Neuronal stem cell (in vitro differentiated cells): ENCODE results near the gene TEKT2.

ENCODE experiments used
- DNase-seq: peaks from one replicate; pipeline ENCODE4 v3.0.0-alpha.2; 2013; ENCODE audit warnings: low spot score
- H2AFZ ChIP-seq: one replicate; pipeline ENCODE4 v1.6.1; 2013; ENCODE audit warnings: mild to moderate bottlenecking, low read length, inconsistent platforms
- H2AK5ac ChIP-seq: 2 replicates; pipeline ENCODE4 v1.6.1; 2013; ENCODE audit warnings: low read depth, mild to moderate bottlenecking, inconsistent platforms, low read length, moderate library complexity, mixed read lengths
- H2BK120ac ChIP-seq: 2 replicates; pipeline ENCODE4 v1.6.1; 2013; ENCODE audit warnings: low read depth, mild to moderate bottlenecking, inconsistent platforms, low read length, moderate library complexity, mixed read lengths
- H2BK12ac ChIP-seq: one replicate; pipeline ENCODE4 v1.6.1; 2013; ENCODE audit warnings: low read length, inconsistent platforms
- H2BK15ac ChIP-seq: 2 replicates; pipeline ENCODE4 v1.6.1; 2013; ENCODE audit warnings: mild to moderate bottlenecking, low read length, inconsistent platforms, mixed read lengths
- H2BK5ac ChIP-seq: one replicate; pipeline ENCODE4 v1.6.1; 2013; ENCODE audit warnings: inconsistent platforms, mild to moderate bottlenecking, low read length, moderate library complexity
- H3K14ac ChIP-seq: one replicate; pipeline ENCODE4 v1.6.1; 2013; ENCODE audit warnings: low read length, inconsistent platforms
- H3K18ac ChIP-seq: 2 replicates; pipeline ENCODE4 v1.6.1; 2013; ENCODE audit warnings: low read length, inconsistent platforms
- H3K23ac ChIP-seq: 2 replicates; pipeline ENCODE4 v1.6.1; 2013; ENCODE audit warnings: low read depth, mild to moderate bottlenecking, mixed read lengths, low read length, inconsistent platforms; ENCODE audit not compliant: poor library complexity
- H3K27ac ChIP-seq: replicated peaks from 3 replicates; pipeline ENCODE4 v1.5.1; 2013; ENCODE audit warnings: low read length, inconsistent platforms
- H3K27me3 ChIP-seq, 3 experiments: 2 replicates each; pipeline ENCODE4 v1.6.1; 2013; ENCODE audit warnings: low read length in 3 of 3, mild to moderate bottlenecking in 2 of 3, inconsistent platforms in 1 of 3, low read depth in 1 of 3, mixed read lengths in 1 of 3, moderate library complexity in 1 of 3; ENCODE audit not compliant: control insufficient read depth in 3 of 3, insufficient read depth in 3 of 3
- H3K36me3 ChIP-seq, 2 donors: replicated peaks in 1 of 2; 2 replicates each; pipeline ENCODE4 v1.6.1; 2013; ENCODE audit warnings: low read length in 2 of 2; ENCODE audit not compliant: control insufficient read depth in 2 of 2, insufficient read depth in 2 of 2
- H3K4ac ChIP-seq: 2 replicates; pipeline ENCODE4 v1.6.1; 2013; ENCODE audit warnings: inconsistent platforms, mild to moderate bottlenecking, low read length, moderate library complexity
- H3K4me1 ChIP-seq, 2 donors: 1 replicate in 1 of 2; 2 replicates in 1 of 2; pipeline ENCODE4 v1.6.1; 2013; ENCODE audit warnings: low read length in 2 of 2, low read depth in 1 of 2; ENCODE audit not compliant: control insufficient read depth in 2 of 2, insufficient read depth in 1 of 2
- H3K4me2 ChIP-seq: one replicate; pipeline ENCODE4 v1.6.1; 2013; ENCODE audit warnings: mild to moderate bottlenecking, low read length, inconsistent platforms; ENCODE audit not compliant: insufficient read depth, poor library complexity, severe bottlenecking
- H3K4me3 ChIP-seq, 2 donors: 2 replicates each; pipeline ENCODE4 v1.5.1; 2013; ENCODE audit warnings: low read length in 2 of 2, mild to moderate bottlenecking in 2 of 2, inconsistent platforms in 1 of 2, moderate library complexity in 1 of 2
- H3K79me1 ChIP-seq: one replicate; pipeline ENCODE4 v1.6.1; 2013; ENCODE audit warnings: low read depth, mild to moderate bottlenecking, inconsistent platforms, low read length, moderate library complexity
- H3K9ac ChIP-seq: one replicate; pipeline ENCODE4 v1.6.1; 2013; ENCODE audit warnings: mild to moderate bottlenecking, low read depth, low read length, inconsistent platforms; ENCODE audit not compliant: poor library complexity
- H3K9me3 ChIP-seq, 2 donors: replicated peaks in 1 of 2; 2 replicates each; pipeline versions ENCODE3 to v1.6.1; 2013; ENCODE audit warnings: low read length in 2 of 2, mild to moderate bottlenecking in 2 of 2, inconsistent platforms in 1 of 2, low read depth in 1 of 2, mixed read lengths in 1 of 2, moderate library complexity in 1 of 2; ENCODE audit not compliant: control insufficient read depth in 2 of 2, insufficient read depth in 1 of 2
- H4K8ac ChIP-seq: one replicate; pipeline ENCODE4 v1.6.1; 2013; ENCODE audit warnings: low read depth, mild to moderate bottlenecking, inconsistent platforms, low read length, moderate library complexity
- H4K91ac ChIP-seq: one replicate; pipeline ENCODE4 v1.6.1; 2013; ENCODE audit warnings: low read length, low read depth, mild to moderate bottlenecking, inconsistent platforms; ENCODE audit not compliant: poor library complexity
- WGBS, 2 donors: extraction: QIAGEN DNeasy Blood & Tissue Kit; methylation state at CpG; one replicate each; pipeline ENCODE4 v1.1.7; 2013; ENCODE audit warnings: missing lambda C conversion rate in 2 of 2, mixed read lengths in 1 of 2; ENCODE audit not compliant: insufficient read length in 2 of 2, insufficient replicate concordance in 1 of 2; ENCODE audit errors: extremely low coverage in 2 of 2; 5-methylcytosine and 5-hydroxymethylcytosine counted together

TEKT2 gene

GRCh38 chr1:36098650-36099365 lies 14.9 kb downstream of the TEKT2 start:
- no peak for DNase-seq
- H3K9ac ChIP-seq: no peak overlapping the region
- peak overlapping the region; percentile 66 for H2BK5ac ChIP-seq
- H3K9me3 ChIP-seq: no peaks in the 10 kb centered on the region
- H4K8ac ChIP-seq: no peak overlapping the region
- H2BK12ac ChIP-seq: peak overlapping the region; percentile 73
- H3K18ac ChIP-seq: peak overlapping the region; percentile 17
- no peak overlapping the region for H3K4me2 ChIP-seq
- H3K79me1 ChIP-seq: peaks cover 2% of the 10 kb centered on the region
- no peak overlapping the region for H3K4me3 ChIP-seq
- H2BK120ac ChIP-seq: peak overlapping the region; percentile 87
- H2AFZ ChIP-seq: peak overlapping the region; percentile 76
- no peak overlapping the region for H3K27ac ChIP-seq
- H3K4me1 ChIP-seq: peaks cover 0 to 8% of the 10 kb centered on the region in 2 donors
- H3K14ac ChIP-seq: no peak overlapping the region
- no peak overlapping the region for H4K91ac ChIP-seq
- H3K27me3 ChIP-seq: no peaks in the 10 kb centered on the region
- H2AK5ac ChIP-seq: peak overlapping the region; percentile 70
- H3K23ac ChIP-seq: no peak overlapping the region
- no peak overlapping the region for H3K4ac ChIP-seq
- no peak overlapping the region for H2BK15ac ChIP-seq
- peaks cover 15 to 28% of the 10 kb centered on the region in 2 donors for H3K36me3 ChIP-seq
- no CpG with 5 or more reads among the region's 13 CpGs for WGBS, 2 donors

DNA sequence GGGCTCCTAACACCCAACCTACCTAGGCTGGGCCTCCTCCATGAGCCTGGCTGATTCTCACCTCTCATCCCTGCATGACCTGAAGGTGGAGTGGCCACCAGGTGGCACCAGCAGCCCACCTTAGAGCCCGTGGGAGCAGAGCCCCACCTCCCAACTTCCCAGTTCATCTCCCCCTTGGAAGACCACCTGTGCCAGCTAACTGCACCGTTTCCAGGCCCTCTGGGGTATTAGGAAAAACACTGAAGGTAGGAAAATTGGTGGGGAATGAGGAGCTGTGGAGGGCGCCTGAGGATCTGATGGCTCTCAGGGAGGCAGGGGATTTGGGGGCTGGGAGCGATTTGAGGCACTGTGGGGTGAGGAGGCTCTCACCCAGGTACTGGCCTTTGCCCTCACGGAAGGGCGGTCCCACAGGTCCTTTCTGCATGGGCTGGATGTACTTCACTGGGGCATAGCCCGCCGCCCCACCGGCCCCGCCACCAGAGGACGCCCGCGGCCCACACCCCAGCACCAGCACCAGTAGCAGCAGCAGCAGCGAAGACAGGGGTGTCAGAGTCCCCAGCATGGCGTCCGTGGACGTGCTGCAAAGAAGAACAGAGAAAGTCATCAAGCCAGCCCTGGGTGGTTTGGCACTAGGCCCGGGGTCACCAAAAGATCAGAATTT lies 15.9 kb downstream of the TEKT2 start:
- no peak overlapping the region for H4K91ac ChIP-seq
- H3K79me1 ChIP-seq: peaks cover 2% of the 10 kb centered on the region
- peak overlapping the region; percentile 66 for H2BK5ac ChIP-seq
- H3K9me3 ChIP-seq: no peaks in the 10 kb centered on the region
- no peak overlapping the region for H3K18ac ChIP-seq
- H3K14ac ChIP-seq: no peak overlapping the region
- H2BK12ac ChIP-seq: peak overlapping the region; percentile 73
- H3K4me3 ChIP-seq: no peak overlapping the region
- peaks cover 5 to 18% of the 10 kb centered on the region in 2 donors for H3K36me3 ChIP-seq
- no peak overlapping the region for H3K27ac ChIP-seq
- DNase-seq: peak; percentile 81
- H2BK120ac ChIP-seq: peak overlapping the region; percentile 87
- no peak overlapping the region for H3K9ac ChIP-seq
- H3K4me1 ChIP-seq: peaks cover 0 to 8% of the 10 kb centered on the region in 2 donors
- no peaks in the 10 kb centered on the region for H3K27me3 ChIP-seq
- peak overlapping the region; percentile 76 for H2AFZ ChIP-seq
- no peak overlapping the region for H3K4me2 ChIP-seq
- peak overlapping the region; percentile 92 for H2AK5ac ChIP-seq
- H3K4ac ChIP-seq: no peak overlapping the region
- no CpG with 5 or more reads among the region's 18 CpGs for WGBS, 2 donors
- peak overlapping the region; percentile 39 for H3K23ac ChIP-seq
- no peak overlapping the region for H2BK15ac ChIP-seq
- H4K8ac ChIP-seq: no peak overlapping the region

GRCh38 chr1:36100376-36100775 lies 16.5 kb downstream of the TEKT2 start:
- no peak overlapping the region for H3K9ac ChIP-seq
- DNase-seq: no peak
- no peak overlapping the region for H4K8ac ChIP-seq
- no peak overlapping the region for H3K4ac ChIP-seq
- H3K79me1 ChIP-seq: peaks cover 2% of the 10 kb centered on the region
- no CpG with 5 or more reads among the region's 6 CpGs for WGBS, 2 donors
- H2BK5ac ChIP-seq: no peak overlapping the region
- H2BK12ac ChIP-seq: no peak overlapping the region
- no peak overlapping the region for H2AK5ac ChIP-seq
- no peak overlapping the region for H3K23ac ChIP-seq
- no peak overlapping the region for H3K4me2 ChIP-seq
- peaks cover 0 to 8% of the 10 kb centered on the region in 2 donors for H3K4me1 ChIP-seq
- H3K36me3 ChIP-seq: peaks cover 2 to 13% of the 10 kb centered on the region in 2 donors
- H3K9me3 ChIP-seq: no peaks in the 10 kb centered on the region
- H3K18ac ChIP-seq: no peak overlapping the region
- H4K91ac ChIP-seq: no peak overlapping the region
- no peak overlapping the region for H3K27ac ChIP-seq
- H2BK120ac ChIP-seq: no peak overlapping the region
- no peak overlapping the region for H3K14ac ChIP-seq
- H2AFZ ChIP-seq: peak overlapping the region; percentile 11
- H2BK15ac ChIP-seq: no peak overlapping the region
- H3K27me3 ChIP-seq: peaks cover 0 to 3% (median 0%) of the 10 kb centered on the region in 3 experiments
- no peak overlapping the region for H3K4me3 ChIP-seq

GRCh38 chr1:36101546-36101945 lies 17.7 kb downstream of the TEKT2 start:
- H3K18ac ChIP-seq: no peak overlapping the region
- WGBS, 2 donors: no CpG with 5 or more reads among the region's 5 CpGs
- H3K4ac ChIP-seq: no peak overlapping the region
- H3K79me1 ChIP-seq: peaks cover 2% of the 10 kb centered on the region
- H2BK15ac ChIP-seq: no peak overlapping the region
- no peak overlapping the region for H2AK5ac ChIP-seq
- no peak overlapping the region for H4K91ac ChIP-seq
- no peak overlapping the region for H3K4me2 ChIP-seq
- no peak overlapping the region for H3K9ac ChIP-seq
- peaks cover 0 to under 1% of the 10 kb centered on the region in 2 donors for H3K36me3 ChIP-seq
- no peak for DNase-seq
- H3K14ac ChIP-seq: no peak overlapping the region
- H3K4me1 ChIP-seq: peaks cover 0 to 8% of the 10 kb centered on the region in 2 donors
- H3K9me3 ChIP-seq: no peaks in the 10 kb centered on the region
- peaks cover 0 to 6% (median 0%) of the 10 kb centered on the region in 3 experiments for H3K27me3 ChIP-seq
- H4K8ac ChIP-seq: no peak overlapping the region
- no peak overlapping the region for H2BK5ac ChIP-seq
- no peak overlapping the region for H3K27ac ChIP-seq
- no peak overlapping the region for H2BK120ac ChIP-seq
- H3K4me3 ChIP-seq: no peak overlapping the region
- no peak overlapping the region for H3K23ac ChIP-seq
- no peak overlapping the region for H2BK12ac ChIP-seq
- H2AFZ ChIP-seq: no peak overlapping the region
